ENCODE data around the gene C4orf54.

Gene C4orf54

GRCh38 chr4:99657798-99658197, at the start of gene C4orf54:
C4orf54 (minus strand) TSS chr4:99657828; CDS start chr4:99654648, 3,180 bp downstream.
- DNase-seq, result no peak

DNA sequence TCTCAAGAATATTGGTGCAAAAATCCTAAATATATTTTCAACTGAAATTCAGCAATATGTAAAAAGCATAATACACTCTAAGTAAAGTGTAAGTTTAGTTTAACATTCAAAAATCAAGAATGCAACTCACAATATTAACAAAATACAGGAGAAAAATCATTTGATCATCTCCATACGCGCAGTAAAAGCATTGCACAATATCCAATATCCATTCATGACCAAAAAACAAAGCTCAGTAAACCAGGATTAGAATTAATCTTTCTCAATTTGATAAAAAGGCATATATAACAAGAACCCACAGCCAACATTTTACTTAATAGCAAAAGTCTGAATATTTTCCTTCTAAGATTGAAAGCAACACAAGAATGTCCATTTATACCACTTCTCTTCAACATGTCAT, 48.3 kb upstream of the C4orf54 start:
- DNase-seq, result no peak

- no peak for DNase-seq
Observed at GRCh38 chr4:99696801-99697200, 39.2 kb upstream of the C4orf54 start.

DNA sequence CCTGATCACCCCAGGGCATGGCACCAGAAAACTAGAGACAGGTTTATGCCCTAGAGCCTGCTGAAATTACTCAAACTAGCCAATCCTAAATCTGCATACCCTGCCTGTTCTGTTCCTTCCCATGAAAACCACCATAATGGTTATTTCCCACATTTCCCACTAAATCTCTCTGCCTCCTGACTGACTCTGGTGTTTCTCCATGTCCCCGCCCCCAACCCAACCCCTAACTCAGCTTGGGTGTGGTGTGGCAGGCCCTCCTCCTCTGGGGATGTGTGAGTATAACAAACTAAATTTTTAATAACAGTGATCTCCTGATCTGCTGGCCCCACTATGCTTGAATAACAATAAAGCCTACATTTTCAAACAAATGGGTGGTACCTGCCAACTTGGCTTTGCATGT, 35.5 kb upstream of the C4orf54 start:
- no peak for DNase-seq

DNA sequence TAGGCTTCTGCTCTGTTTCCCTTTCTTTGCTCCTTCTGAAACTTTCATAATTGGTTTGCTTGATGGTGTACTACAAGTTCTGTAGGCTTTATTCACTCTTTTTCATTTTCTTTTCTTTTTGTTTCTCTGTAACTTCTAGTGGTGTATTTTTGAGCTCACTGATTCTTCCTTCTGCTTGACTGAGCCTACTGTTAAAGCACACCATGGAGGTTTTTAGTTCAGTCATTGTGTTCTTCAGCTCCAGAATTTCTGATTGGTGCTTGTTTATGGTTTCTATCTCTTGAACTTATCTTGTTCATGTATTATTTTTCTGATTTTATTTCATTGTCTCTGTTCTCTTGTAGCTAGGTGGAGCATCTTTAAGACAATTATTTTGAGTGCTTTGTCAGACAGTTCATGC, 33.4 kb upstream of the C4orf54 start:
- no peak for DNase-seq

DNA sequence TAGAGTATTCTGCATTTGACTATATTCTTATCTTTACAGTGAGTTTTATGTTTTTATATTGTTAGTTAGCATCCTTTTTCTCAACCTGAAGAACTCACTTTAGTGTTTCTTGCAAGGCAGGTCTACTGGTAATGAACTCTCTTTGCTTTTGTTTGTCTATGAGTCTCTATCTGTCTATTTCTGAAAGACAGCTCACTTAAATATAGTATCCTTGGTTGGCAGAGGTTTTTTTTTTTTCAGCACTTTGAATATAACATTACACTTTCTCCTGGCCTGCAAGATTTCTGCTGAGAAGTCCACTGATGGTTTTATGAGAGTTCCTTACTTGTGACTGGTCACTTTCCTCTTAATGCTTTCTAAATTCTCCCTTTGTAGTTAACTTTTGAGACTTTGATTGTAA, 32.8 kb upstream of the C4orf54 start:
- no peak for DNase-seq

DNA sequence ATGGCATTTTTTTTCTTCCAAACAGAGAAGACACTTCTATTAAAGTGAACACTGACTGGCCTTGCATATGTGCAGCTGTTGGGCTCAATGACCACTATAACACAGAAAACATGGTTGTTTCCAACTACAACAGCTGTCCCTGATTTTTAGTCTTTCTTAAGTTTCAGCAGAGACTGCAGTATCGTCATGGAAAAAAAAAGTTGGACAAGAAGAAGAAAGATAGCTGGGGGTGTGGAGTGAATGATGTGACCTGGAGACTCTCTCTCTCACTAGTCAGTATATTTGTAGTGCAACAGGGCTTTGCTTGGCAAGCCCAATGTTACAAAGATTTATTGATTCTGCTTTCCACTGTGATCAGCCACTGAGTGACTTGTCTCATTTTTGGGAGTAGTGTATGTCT, 29.5 kb upstream of the C4orf54 start:
- DNase-seq, result no peak

- DNase-seq, result no peak
Observed at GRCh38 chr4:99685234-99685633, 27.6 kb upstream of the C4orf54 start.

GRCh38 chr4:99683895-99684294, 26.3 kb upstream of the C4orf54 start:
- no peak for DNase-seq

- DNase-seq, result no peak
Observed at GRCh38 chr4:99679976-99680375, 22.3 kb upstream of the C4orf54 start.

DNA sequence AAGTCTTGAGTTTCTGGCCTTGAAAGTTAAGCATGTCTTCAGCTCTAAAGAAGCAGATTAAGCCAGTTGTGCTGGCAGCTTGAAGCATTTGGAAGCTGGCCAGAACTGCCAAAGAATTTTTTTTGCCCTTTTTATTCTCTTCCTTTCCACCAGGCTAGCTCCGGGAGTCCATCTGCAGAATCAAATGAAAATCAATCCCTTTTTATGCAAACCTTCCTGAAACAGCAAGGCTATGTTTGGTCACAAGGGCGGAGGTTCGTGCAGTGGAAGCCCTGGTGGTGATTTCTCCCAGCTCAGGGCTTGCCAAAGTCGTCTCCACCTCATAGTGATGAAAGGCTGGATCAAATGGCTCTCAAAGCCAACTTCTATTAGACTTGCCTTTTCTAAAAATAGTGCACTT, 21.6 kb upstream of the C4orf54 start:
- peak in 9 of 51 donors; percentile 0 to 56 (median 8) for DNase-seq

GRCh38 chr4:99677161-99677560, 19.5 kb upstream of the C4orf54 start:
- DNase-seq, result no peak

GRCh38 chr4:99670409-99671073, 12.9 kb upstream of the C4orf54 start:
- DNase-seq, result no peak

- DNase-seq, result no peak
Observed at GRCh38 chr4:99669084-99669483, 11.5 kb upstream of the C4orf54 start.

DNA sequence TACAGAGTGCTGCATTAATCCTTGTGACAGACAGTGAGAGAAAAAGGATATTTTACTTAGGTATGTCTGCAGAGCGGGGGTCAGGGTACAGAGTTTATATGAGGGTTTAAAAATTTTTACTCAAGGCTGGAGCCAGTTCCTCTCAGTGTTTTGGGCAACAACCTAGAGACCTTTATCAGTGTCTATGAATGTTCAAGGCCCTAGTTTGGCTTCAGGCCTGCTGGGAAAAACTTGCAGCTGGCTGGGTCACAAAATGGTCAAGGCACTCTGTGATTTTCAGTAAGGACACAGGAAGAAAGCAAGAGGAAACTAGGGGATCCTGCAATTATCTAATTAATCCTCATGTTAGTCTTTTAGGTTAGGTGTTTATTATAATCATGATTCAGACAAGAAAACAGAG, 10.8 kb upstream of the C4orf54 start:
- DNase-seq, result no peak

- DNase-seq, result no peak
Observed at GRCh38 chr4:99665983-99666382, 8.4 kb upstream of the C4orf54 start.

DNA sequence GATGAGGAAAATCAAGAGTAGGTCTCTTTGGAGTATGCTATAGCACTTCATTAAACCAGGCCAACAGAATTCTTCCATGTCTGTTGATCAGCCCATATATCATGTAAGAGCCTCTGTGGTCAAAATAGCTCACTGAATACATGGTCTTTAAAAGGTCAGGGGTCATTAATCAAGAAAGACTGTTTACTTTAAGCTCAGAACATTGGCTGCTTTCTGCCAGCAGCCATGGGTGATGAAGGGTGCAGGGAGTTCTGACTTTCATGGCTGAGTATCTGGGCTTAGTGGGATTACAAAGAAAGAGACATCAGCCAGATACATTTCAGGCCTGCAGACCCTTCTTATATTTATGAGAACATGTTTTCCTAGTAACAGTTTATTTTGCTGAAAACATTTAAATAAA, 7.1 kb upstream of the C4orf54 start:
- DNase-seq, result no peak

- no peak for DNase-seq
Observed at GRCh38 chr4:99661907-99662306, 4.3 kb upstream of the C4orf54 start.

- DNase-seq, result no peak
Observed at GRCh38 chr4:99658666-99659065, 1.0 kb upstream of the C4orf54 start.

DNA sequence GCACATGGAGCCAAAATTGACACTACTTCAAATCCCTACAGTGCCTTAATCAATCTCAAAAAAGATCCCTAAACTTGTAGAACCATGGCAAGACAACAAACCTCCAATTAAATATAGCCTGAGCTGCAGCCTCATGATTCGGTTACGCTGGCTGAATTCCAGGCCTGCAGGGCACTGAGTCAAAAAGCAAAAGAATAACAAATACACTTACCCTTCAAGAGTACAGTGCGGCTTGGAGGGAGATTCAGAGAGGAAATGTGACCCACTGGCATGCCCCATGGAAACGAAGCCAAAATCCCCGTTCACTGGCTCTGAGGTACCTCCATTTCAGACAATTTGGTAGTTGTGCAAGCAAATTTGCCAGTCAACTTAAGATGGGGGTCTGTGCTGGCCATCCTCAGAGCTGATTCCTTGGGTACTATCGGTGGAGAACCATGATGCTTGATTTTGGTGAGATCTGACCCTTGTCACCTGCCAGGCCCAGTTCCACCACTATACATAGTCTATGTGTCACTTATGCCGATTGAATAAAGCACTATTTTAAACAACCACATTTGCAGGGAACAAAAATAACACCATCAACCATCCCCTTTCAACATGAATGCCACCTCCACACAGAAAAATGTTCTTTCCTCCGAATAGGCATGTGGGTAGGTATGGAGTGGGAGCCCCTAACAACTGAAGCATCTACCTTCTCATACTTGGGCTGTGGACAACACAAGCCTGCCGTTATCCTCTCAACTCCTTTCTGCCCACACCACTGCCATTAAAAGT, 2.1 kb downstream of the C4orf54 start:
- DNase-seq, result no peak

GRCh38 chr4:99654361-99654761, 3.3 kb downstream of the C4orf54 start:
- no peak for DNase-seq

DNA sequence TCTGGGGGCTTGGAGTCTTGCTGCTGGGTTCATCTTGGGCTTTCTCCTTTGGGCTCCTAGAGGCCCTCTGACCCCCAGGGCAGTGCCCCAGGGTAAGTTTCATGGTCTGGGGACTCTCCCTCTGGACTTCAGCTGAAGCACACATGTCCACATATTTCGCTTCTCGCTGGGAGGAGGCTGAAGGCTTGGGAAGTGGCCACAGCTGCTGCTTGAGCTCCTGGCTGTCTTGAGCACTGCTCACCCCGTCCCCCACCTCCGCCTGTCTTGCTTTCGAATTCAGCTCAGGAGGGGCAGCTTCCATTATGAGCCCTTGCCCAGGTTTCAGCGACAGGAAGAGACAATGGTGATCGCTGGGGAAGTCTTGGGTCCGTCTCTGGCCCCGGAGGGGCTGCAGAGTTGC, 3.7 kb downstream of the C4orf54 start:
- DNase-seq, result no peak
